ENCODE measurements around the gene TOP2B. TPM values are rescaled to one million over a fixed set of nuclear protein-coding genes. Genes with fewer than 3 reads are reported as not detected.

Gene TOP2B
- total and polyA plus RNA-seq, 9 of the 15 experiments (the other 6 are each of a cell fraction or from before 2014, with no cell fraction given) = 45.3 to 186 (median 134) TPM

- no peak for TF ChIP-seq ZNF280B (CRISPR knock-in tag; IDR thresholded peaks at IDR 0.05)
- TF ChIP-seq SUPT5H (IDR thresholded peaks at IDR 0.05) = no peak
- no peak for TF ChIP-seq KLF10 (CRISPR knock-in tag; IDR thresholded peaks at IDR 0.05)
- TF ChIP-seq CBFB (CRISPR knock-in tag; IDR thresholded peaks at IDR 0.05) = no peak
- TF ChIP-seq GTF2F1 (IDR thresholded peaks at IDR 0.05; ENCODE audit: low read depth, low read length) = no peak
- TF ChIP-seq GABPA (tag; conservative IDR thresholded peaks at IDR 0.05; ENCODE audit: low read depth) = no peak; the same call in 1 of the 2 replicates
- no peak for TF ChIP-seq MXI1 (IDR thresholded peaks at IDR 0.05; ENCODE audit: low read depth, low read length)
- TF ChIP-seq STAT6 (CRISPR knock-in tag; IDR thresholded peaks at IDR 0.05) = no peak
- no peak for TF ChIP-seq PCBP2 (IDR thresholded peaks at IDR 0.05; ENCODE audit: low read depth, low read length, poor library complexity, severe bottlenecking)
- no peak for TF ChIP-seq GATAD2A (IDR thresholded peaks at IDR 0.05)
- TF ChIP-seq ZHX1 (conservative IDR thresholded peaks at IDR 0.05; ENCODE audit: low read length) = no peak
- TF ChIP-seq ZNF639 (CRISPR knock-in tag; conservative IDR thresholded peaks at IDR 0.05 in 1 of 2, IDR thresholded peaks at IDR 0.05 in 1 of 2) = no peak; a peak in 1 of 4 replicates
- TF ChIP-seq CGGBP1 (CRISPR knock-in tag; IDR thresholded peaks at IDR 0.05) = no peak
- no peak for TF ChIP-seq MCM2 (IDR thresholded peaks at IDR 0.05; ENCODE audit: low read depth)
- no peak for TF ChIP-seq POLR3G (IDR thresholded peaks at IDR 0.05; ENCODE audit: extremely low read depth, insufficient read length, insufficient replicate concordance)
- TF ChIP-seq ERF (CRISPR knock-in tag; IDR thresholded peaks at IDR 0.05) = no peak
- TF ChIP-seq PHB2 (IDR thresholded peaks at IDR 0.05; ENCODE audit: low read depth) = no peak
- no peak for TF ChIP-seq ZC3H8 (IDR thresholded peaks at IDR 0.05)
- no peak for TF ChIP-seq CAMTA2 (CRISPR knock-in tag; conservative IDR thresholded peaks at IDR 0.05)
- no peak for TF ChIP-seq ZNF347 (CRISPR knock-in tag; IDR thresholded peaks at IDR 0.05; ENCODE audit: low read depth)
Observed at GRCh38 chr3:25663869-25664811, 567 bp downstream of the TOP2B start (continued).
